IMR-90 (cell line): ENCODE measurements around the gene PRSS16.

Experiments used
- CEBPB ChIP-seq: IDR thresholded peaks from 2 replicates; pipeline ENCODE4 v1.6.1; 2012; ENCODE audit warnings: low read depth, low read length, improper control_type of control experiment
- FOS ChIP-seq: fragments of 150-350 bp; IDR thresholded peaks from 2 replicates; pipeline ENCODE4 v1.6.1; 2016; ENCODE audit warnings: low read depth, low read length
- NFE2L2 ChIP-seq: fragments of 150-350 bp; IDR thresholded peaks from 2 replicates; pipeline ENCODE4 v1.6.1; 2016; ENCODE audit warnings: low read depth, mild to moderate bottlenecking, low read length
- POLR2A ChIP-seq: IDR thresholded peaks from 2 replicates; pipeline ENCODE4 v1.6.1; 2012; ENCODE audit warnings: mild to moderate bottlenecking, low read depth, low read length
- RAD21 ChIP-seq: IDR thresholded peaks from 2 replicates; pipeline ENCODE4 v1.6.1; 2012; ENCODE audit warnings: low read length, improper control_type of control experiment
- RCOR1 ChIP-seq: IDR thresholded peaks from 2 replicates; pipeline ENCODE4 v1.6.1; 2012; ENCODE audit warnings: mild to moderate bottlenecking, low read length, improper control_type of control experiment; ENCODE audit not compliant: insufficient replicate concordance
- TF ChIP-seq, protein P1 (sequence below): conservative IDR thresholded peaks from 2 replicates; pipeline ENCODE4 v1.5.1; 2012; ENCODE audit warnings: mild to moderate bottlenecking, low read depth, low read length, improper control_type of control experiment

DNA sequence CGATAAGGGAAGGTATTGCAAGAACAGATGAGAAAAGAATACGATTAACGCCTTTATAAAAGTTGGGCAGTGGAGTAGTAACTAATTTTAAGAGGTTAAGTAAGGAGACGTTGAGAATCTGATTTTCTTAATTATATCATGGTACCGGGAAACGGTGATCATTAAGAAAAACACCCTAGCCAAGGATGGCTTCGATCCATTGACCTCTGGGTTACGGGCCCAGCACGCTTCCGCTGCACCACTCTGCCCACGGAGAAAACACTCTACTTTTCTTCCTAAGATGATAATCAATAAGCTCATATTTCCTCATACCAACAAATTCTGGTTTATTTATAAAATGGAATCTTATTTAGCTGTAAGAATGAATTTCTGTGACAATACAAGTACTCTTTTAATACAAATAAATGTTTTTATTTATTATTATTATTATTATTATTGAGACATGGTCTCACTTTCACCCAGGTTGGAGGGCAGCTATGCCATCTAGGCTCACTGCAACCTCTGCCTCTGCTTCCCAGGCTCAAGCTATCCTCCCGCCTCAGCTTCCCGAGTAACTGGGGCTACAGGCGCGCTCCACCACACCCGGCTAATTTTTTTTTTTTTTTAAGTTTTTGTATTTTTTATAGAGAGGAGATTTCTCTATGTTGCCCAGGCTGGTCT is 56.2 kb downstream of the PRSS16 start:
- TF ChIP-seq POLR2A (no peak), RCOR1 (no peak), FOS (0 out of 2 replicates have a peak, but pooled peaks have one; percentile 17), RAD21 (no peak), NFE2L2 (no peak), CEBPB (no peak)
- TF ChIP-seq, protein P1, sequence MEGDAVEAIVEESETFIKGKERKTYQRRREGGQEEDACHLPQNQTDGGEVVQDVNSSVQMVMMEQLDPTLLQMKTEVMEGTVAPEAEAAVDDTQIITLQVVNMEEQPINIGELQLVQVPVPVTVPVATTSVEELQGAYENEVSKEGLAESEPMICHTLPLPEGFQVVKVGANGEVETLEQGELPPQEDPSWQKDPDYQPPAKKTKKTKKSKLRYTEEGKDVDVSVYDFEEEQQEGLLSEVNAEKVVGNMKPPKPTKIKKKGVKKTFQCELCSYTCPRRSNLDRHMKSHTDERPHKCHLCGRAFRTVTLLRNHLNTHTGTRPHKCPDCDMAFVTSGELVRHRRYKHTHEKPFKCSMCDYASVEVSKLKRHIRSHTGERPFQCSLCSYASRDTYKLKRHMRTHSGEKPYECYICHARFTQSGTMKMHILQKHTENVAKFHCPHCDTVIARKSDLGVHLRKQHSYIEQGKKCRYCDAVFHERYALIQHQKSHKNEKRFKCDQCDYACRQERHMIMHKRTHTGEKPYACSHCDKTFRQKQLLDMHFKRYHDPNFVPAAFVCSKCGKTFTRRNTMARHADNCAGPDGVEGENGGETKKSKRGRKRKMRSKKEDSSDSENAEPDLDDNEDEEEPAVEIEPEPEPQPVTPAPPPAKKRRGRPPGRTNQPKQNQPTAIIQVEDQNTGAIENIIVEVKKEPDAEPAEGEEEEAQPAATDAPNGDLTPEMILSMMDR = no peak
